HG03066 (cell line): ENCODE measurements around the gene NSMCE1.
"Not testable (repeated sequence)": the region's sequence is repeated elsewhere in the genome, so short reads cannot be mapped to it uniquely, and the experiment has no call there.

Experiments used
- ATAC-seq: cut with Tn5 transposase; IDR thresholded peaks from one replicate; pipeline ENCODE4 v1.9.1; 2021; ENCODE audit warnings: low read depth; ENCODE audit not compliant: unreplicated experiment

The NSMCE1 gene

DNA sequence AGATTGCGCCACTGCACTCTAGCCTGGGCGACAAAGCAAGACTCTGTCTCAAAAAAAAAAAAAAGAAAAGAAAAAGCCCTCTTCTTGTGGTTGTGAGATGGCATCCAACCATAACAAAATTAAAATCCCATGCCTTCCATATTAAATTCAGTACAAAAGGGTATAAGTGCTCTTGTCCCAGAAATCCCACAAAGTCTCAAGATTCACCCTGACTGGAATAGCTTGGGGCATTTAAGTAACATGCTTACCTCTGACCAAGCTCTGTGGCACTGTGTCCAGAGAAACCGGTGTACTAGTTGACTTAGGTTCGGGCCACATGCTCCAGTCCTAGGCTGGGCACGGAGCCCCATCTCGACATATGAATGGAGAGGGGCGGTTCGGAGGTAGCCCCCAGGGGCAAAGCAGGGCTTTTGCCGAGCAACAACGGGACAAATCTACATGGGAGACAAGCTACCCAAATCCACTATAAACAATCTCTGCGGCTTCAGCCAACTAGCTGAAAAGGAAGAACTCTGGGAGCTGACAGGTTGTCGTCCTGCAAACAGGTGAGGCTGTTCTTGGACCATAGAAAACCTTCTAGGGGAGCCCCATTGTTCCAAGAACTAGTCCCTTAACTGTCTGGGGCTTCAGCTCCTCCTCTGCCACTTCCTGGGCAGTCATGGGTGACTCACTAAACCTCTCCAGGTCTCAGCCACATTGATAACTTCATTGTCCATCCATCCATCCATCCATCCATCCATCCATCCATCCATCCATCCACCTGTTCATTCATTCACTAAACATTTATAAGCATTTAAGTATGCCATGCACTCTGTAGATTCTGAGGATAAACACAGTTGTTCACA lies 34.9 kb upstream of the NSMCE1 start:
- ATAC-seq, result no peak

DNA sequence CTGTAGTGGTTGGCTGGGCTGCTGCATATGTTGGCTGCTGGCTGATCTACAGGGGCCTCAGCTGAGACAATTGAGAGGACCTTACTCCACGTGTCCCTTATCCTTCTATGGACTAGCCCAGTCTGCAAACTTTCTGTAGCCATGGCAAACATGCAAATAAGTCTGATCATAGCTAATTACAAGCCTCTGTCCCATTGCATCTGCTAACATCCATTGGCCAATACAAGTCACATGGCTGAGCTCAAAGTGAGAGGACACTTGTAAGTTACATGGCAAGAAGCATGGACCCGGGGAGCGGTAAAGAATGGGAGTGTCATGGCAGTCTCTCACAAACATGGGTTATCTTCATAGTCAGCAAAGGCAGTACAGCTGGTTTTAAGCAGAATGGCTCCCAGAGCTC lies 33.6 kb upstream of the NSMCE1 start:
- no peak for ATAC-seq

DNA sequence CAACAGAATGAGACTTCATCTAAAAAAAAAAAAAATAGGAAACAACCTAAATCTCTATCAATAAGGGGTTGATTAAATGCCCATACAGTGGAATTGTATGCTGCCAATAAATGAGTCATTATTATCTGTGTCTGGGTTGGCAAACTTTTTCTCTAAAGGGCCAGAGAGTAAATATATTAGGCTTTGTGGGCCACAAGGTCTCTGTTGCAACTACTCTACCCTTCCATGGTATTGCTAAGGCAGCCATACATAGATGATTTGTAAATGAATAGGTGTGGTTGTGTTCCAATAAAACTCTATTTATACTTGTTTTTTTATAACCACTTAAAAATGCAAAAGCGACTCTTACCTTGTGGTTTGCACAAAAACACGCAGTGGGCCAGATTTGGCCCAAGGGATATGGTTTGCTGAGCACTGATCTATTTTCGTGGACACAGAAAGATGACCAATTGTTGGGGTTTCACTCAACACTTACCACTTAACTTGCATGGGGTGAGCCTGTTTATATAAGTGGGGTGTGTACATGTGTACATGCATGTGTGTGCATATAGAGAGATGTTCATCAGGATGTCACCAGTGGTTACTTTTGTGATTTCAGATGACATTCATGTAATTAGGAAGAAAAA lies 32.8 kb upstream of the NSMCE1 start:
- ATAC-seq, result no peak

DNA sequence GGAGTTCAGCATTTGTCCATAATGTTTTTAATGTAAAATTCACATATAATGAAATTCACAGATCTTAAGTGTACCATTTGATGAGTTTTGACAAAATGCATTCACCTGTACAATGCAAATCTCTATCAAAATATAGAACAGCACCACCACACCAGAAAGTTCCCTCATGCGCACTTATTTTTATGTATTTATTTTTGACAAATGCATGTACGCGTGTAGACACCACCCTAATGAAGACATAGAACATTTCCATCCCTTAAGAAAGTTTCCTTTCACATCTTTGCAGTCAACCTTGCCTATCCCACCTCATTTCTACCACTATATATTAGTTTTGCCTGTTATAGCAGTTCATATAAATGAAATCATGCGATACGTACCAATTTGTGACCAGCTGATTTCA lies 29.6 kb upstream of the NSMCE1 start:
- no peak for ATAC-seq

DNA sequence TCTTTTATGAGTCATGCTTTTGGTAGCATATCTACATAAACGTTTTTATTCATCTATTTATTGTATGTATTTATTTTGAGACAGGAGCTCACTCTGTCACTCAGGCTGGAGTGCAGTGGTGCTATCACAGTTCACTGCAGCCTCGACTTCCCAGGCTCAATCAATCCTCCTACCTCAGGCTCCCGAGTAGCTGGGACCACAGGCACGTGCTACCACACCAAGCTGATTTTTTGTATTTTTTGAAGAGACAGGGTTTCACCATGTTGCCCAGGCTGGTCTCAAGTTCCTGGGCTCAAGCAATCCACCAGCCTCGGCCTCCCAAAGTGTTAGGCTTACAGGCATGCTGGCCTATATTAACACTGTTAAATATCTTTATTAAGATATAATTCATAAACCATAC lies 24.8 kb upstream of the NSMCE1 start:
- ATAC-seq, result no peak

DNA sequence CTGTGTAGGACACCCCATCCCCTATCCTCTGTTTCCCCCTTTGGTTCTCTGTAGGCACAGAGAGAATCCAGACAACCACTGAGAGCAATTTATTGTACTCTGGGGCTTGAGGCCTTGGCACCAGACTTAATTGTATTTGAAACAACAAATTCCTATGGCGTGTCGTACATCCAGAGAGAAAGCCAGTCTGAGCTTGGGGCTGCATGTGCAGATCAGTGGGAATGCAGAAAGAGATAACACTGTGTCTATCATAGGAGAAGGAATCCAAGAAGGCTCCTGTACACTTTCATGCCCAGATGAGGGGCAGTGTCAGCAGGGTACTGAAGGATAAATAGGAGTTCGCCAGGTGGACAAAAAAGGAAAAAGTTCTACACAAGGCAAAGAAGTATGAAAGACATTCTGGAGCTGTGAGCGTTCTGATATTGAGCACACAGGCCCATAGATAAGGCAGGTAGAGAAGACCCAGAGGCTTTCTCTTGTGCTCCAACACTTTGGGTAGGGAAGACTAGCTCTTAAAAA lies 23.2 kb upstream of the NSMCE1 start:
- no peak for ATAC-seq

DNA sequence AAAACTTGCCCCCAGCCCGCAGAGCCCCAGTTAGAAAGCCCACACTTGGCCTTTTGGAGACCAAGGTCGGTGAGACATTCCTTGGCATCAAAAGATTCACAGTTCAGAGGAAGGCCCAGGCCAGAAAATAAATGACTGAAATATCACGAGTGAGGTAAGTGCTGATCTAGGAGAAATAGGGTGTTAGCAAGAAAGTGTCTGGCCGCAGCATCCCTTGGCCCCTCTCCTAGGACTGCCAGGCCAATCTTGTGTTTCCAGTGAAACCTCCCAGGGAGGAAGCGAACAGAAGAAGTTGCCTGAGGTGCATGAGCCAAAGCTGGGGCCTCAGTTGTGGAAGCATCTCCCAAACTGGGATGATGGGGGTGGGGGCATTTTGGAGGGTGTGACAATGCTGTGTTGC lies 22.5 kb upstream of the NSMCE1 start:
- no peak for ATAC-seq

DNA sequence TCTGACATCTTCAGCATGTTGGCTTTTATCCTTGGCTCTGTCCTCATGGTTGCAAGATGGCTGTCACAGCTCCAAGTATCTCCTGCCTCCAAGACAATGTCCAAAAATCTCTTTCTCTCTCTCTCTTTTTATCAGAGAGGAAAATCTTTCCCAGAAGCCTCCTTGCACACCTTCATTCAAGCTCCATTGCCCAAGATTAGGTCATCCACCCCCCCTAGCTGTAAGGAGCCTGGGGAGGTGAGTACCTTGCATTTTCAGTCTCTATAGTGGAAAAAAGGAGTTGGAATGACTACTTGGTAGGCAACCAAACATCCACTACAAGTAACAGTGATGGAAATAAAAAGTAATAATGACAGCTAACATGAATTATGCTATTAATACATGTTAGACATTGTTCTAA lies 22.0 kb upstream of the NSMCE1 start:
- ATAC-seq, result no peak

DNA sequence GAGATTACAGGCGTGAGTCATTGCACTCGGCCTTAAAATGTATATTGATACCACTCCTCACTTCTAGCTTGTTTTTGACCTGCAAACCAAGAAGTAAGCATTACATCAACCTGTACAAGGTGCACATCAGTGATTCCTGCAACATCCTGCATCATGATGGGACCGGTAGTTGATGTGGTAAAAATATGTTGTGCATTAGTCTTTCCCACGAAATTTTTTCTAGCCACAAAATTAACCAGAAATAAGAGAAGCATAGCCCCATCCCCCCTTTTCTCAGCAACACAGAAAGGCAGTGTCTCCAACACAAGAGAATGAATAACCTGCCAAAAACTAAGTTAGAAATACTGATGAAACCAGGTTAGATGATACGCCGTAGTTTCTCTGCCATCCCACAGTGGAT lies 21.1 kb upstream of the NSMCE1 start:
- no peak for ATAC-seq

DNA sequence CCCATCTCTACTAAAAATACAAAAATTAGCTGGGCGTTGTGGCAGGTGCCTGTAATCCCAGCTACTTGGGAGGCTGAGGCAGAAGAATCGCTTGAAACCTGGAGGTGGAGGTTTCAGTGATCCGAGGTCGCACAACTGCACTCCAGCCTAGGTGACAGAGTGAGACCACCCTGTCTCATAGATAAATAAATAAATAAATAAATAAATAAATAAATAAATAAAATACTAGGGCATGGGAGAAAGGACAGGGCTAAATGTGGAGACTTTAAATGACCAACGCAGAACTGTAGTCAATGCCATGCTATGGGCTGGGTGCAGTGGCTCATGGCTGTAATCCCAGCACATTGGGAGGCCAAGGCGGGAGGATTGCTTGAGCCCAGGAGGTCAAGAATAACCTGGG lies 19.7 kb upstream of the NSMCE1 start:
- ATAC-seq, result not testable (repeated sequence)

DNA sequence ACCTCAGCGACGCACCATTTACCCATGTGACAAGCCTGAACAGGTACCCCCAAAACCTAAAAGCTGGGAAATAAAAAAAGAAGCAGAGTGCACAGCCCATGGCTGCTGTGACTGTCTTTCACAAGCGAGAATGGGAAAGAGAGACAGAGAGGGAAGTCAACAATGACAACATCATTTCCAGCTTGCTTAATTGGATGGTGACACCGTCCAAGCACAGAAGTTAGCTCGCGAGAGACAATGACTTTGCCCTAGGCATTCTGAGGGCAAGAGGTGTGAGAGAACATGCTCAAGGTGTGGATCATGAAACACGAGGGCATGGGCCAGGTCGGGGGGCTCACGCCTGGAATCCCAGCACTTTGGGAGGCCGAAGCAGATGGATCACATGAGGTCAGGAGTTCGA lies 19.3 kb upstream of the NSMCE1 start:
- no peak for ATAC-seq

DNA sequence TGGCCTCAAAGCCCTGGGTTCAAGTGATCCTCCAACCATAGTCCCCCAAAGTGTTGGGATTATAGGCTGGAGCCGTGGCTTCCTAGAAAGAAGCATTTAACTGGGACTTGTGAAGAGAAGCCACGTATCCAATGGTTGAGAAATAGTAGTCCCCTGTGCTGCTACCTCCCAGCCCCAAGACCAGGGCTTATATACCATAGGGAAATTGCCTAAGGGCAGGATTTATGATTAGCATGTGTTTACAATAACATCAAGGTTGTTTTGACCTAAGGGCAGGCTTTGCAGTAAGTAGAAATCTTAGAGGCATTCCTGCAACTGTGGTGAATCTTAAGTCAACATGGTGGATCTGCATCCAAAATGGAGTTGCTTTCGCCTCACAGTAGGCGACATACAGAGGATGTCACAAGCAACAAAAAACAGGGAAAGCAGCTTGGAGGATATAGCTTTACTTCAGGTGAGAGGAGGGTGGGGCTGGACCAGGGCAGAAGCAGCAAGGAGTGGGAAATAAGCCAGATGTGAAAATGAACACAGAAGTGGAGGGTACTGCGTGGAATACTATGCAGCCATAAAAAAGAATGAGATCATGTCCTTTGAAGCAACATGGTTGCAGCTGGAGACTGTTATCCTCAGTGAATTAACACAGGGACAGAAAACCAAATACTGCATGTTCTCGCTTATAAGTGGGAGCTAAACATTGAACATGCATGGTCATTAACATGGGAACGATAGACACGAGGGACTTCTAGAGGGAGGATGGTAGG lies 18.7 kb upstream of the NSMCE1 start:
- no peak for ATAC-seq

DNA sequence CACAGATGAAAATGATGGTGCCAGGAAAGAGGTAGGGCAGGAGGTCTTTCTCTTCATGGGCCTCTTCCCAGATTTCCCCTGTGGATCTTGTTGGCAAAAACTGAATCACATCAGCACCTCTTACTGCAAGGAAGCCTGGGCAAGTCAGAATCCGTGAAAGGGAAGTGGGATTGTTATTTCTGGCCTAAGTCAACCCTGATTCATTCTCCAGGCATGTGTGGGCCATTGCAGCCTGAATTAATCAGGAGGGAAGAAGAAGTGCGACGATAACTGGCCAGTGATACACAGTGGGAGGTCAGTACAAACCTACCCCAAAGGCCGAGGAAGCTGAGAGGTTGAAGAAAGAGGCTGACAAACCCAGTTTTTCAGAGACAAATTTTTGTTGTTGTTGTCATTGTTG lies 17.9 kb upstream of the NSMCE1 start:
- ATAC-seq, result no peak

DNA sequence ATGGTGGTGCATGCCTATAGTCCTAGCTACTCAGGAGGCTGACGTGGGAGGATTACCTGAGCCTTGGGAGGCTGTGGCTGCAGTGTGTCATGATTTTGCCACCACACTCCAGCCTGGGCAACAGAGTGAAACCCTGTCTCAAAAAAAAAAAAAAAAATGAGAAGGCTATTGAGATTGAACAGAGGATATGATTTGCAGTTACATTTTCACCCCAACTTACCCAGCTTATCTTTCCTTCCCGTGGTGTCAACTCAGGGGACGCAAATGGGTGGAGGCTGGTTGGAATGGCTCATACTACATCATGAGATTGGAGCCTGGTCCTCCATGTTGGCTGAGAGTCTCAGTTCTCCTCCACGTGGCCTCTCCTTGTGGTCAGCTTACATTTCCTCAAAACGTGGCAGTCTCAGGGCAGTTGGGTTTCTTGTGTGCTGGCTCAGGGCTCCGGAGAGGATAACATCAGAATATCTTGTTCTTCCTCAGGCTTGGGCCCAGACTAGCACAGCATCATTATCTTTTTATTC lies 17.2 kb upstream of the NSMCE1 start:
- ATAC-seq, result no peak

DNA sequence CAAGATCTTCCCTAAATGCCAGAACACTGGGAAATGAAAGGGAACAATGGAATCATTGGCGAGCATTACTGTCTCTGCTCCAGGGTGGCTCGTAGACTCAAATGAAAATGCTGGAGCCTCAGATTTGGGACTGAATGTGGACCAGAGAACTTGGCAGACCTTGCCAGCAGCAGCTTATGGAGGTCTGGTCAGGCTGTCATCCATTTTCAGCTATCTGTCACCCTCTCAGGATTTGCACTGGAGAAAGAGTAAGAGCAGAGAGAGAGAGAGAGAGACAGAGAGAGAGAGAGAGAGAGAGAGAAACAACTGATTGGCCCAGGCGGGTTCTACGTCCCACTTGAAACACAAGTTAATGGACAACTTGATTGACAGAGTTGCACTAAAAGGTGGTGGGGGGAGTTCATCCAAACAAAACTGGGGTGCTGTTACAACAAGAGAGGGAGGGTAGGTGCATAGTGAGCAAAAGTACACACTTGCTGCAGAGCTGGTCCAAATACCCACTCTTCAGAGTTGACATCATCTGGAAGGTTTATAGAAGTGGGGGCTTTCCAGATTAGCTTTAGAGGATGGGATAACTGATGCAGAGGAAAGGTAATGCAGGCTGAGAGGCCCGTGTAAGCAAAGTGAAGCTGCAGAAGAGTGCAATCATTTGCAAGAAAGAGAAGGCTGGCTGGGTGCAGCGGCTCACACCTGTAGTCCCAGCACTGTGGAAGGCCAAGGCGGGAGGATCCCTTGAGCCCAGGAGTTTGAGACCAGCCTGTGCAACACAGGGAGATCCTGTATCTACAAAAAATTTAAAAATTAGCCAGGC lies 16.5 kb upstream of the NSMCE1 start:
- ATAC-seq, result no peak

DNA sequence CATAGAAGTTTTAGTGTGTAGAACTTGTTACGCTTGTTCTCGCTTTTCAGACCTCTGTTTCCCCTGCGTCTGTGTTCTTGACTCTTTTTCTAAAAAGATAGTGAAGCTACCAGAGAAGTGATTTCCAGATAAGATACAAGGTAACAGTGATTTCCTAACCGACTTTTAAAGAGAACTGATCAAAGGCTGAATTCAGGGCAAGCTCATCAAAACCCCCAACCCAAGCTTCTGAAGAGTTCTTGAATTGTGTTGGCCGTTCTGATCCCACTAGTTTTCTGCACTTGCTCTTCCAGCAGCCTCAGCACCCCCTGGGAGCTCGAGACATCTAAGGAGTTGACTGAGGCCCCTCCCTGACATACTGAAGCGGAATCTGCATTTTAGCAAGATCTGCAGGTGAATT lies 12.7 kb upstream of the NSMCE1 start:
- ATAC-seq, result no peak

DNA sequence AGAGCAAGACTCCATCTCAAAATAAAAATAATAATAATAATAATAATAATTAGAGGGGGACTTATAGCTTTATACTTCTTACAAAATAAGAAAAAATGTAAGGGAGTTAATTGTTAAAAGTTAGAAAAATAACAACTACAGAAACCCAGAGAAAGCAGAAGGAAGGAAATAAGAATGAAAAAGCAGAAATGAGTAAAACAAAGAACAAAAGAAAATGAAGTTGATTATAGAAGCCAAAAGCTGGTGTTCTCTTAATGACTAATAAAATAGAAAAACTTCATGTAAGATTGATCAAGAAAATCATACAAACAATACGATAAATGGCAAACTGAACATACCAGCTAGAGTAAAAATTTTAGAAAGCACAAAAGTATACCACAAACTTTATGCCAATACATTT lies 6.8 kb upstream of the NSMCE1 start:
- no peak for ATAC-seq

DNA sequence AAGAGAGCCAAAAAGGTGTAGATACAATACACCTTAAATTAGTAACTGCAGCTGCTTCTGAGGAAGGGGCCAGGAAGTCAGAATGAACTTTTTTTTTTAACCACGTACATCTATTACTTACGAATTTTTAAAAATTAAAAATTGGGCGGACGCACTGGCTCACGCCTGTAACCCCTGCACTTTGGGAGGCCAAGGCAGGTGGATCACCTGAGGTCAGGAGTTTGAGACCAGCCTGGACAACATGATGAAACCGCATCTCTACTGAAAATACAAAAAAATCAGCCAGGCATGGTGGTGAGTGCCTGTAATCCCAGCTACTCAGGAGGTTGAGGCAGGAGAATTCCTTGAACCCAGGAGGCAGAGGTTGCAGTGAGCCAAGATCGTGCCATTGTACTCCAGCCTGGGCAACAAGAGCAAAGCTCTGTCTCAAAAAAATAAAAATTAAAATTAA lies 5.9 kb upstream of the NSMCE1 start:
- not testable (repeated sequence) for ATAC-seq

DNA sequence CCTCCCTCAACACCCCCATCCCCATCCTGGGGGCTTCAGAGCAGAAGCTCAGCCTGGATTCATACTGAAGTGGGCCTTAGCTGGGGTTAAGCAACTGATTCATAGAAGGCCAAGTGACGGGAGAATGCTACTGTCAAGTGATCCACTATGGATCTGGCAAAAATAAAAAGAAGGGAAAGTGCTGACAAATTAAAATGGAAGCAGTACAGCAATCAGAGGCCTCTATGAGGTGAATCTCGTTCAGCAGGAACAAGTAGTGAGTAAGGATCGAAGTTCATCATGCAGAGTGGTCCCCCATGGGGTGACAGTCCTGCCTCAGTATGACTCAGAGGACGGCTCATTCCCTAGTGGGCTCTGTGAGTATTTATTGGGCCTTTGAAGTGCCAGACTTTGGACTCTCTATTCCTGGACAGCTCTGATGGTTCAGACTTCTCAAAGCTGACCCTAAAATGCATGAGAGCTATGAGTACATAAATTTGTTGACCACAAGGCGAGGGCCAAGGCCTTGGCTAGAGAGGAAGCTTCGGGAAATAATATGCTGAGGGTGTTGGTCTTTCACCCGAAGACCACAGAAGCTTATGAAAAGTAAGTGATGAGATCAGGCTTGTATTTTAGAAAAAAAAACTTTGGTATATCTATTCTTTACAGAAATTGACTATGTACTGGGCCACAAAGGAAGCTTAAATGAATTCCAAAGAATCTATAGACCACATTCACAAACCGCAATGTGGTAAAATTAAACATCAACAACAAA lies 5.3 kb upstream of the NSMCE1 start:
- no peak for ATAC-seq

DNA sequence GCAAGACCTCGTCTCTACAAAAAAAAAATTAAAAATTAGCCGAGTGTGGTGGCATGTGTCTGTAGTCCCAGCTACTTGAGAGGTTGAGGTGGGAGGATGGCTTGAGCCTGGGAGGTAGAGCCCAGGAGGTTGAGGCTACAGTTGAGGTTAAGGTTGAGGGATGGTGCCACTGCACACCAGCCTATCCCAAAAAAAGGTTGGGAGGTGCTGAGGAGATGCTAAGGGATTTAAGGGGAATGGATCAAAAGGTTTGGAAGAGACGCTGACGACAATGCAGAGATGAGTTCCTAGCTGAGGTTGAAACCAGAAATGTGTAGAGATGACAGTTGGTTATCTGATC lies 4.7 kb upstream of the NSMCE1 start:
- ATAC-seq, result no peak
